MM.1S (cell line): ENCODE measurements around the gene MINDY4.

Source experiments
- DNase-seq: peaks from one replicate; pipeline ENCODE4 v3.0.0-alpha.2; 2015
- H2AFZ ChIP-seq: fragments of 300-600 bp; sonication (generic); 2 replicates; pipeline ENCODE4 v1.6.0; 2016; ENCODE audit warnings: antibody characterized with exemption, low read length
- H3F3A ChIP-seq: fragments of 300-600 bp; sonication (generic); 2 replicates; pipeline ENCODE4 v1.6.1; 2016; ENCODE audit warnings: mild to moderate bottlenecking, antibody characterized with exemption, low read length, moderate library complexity, mixed read lengths; ENCODE audit not compliant: insufficient read depth
- H3K27ac ChIP-seq: fragments of 300-600 bp; sonication (generic); 2 replicates; pipeline ENCODE4 v1.5.1; 2016; ENCODE audit warnings: mild to moderate bottlenecking, low read length
- H3K27me3 ChIP-seq: fragments of 300-600 bp; sonication (generic); replicated peaks from 2 replicates; pipeline ENCODE4 v1.6.0; 2016; ENCODE audit warnings: low read length; ENCODE audit not compliant: insufficient read depth
- H3K36me3 ChIP-seq: fragments of 300-600 bp; sonication (generic); replicated peaks from 2 replicates; pipeline ENCODE4 v1.6.1; 2016; ENCODE audit warnings: mild to moderate bottlenecking, low read length, mixed read lengths; ENCODE audit not compliant: insufficient read depth
- H3K4me1 ChIP-seq: fragments of 300-600 bp; sonication (generic); 2 replicates; pipeline ENCODE4 v1.6.1; 2016; ENCODE audit warnings: low read length, mixed read lengths
- H3K4me2 ChIP-seq: fragments of 300-600 bp; sonication (generic); 2 replicates; pipeline ENCODE4 v1.6.0; 2016; ENCODE audit warnings: low read depth, low read length
- H3K4me3 ChIP-seq: fragments of 300-600 bp; sonication (generic); 2 replicates; pipeline ENCODE4 v1.5.1; 2016; ENCODE audit warnings: low read length, mixed read lengths
- H3K79me2 ChIP-seq: fragments of 300-600 bp; sonication (generic); 2 replicates; pipeline ENCODE4 v1.6.1; 2016; ENCODE audit warnings: mixed run types, low read length, mixed read lengths
- H3K9ac ChIP-seq: fragments of 300-600 bp; sonication (generic); 2 replicates; pipeline ENCODE4 v1.6.1; 2016; ENCODE audit warnings: low read length, mixed read lengths
- H3K9me2 ChIP-seq: fragments of 300-600 bp; sonication (generic); replicated peaks from 2 replicates; pipeline ENCODE4 v1.6.1; 2016; ENCODE audit warnings: mild to moderate bottlenecking, low read length, mixed read lengths; ENCODE audit not compliant: insufficient read depth
- H3K9me3 ChIP-seq: fragments of 300-600 bp; sonication (generic); replicated peaks from 2 replicates; pipeline ENCODE4 v1.6.1; 2016; ENCODE audit warnings: mild to moderate bottlenecking, low read length, mixed read lengths; ENCODE audit not compliant: insufficient read depth
- H4K20me1 ChIP-seq: fragments of 300-600 bp; sonication (generic); 2 replicates; pipeline ENCODE4 v1.6.1; 2016; ENCODE audit warnings: mild to moderate bottlenecking, low read length, moderate library complexity, mixed read lengths; ENCODE audit not compliant: insufficient read depth
- EZH2 ChIP-seq: fragments of 300-600 bp; sonication (generic); optimal IDR thresholded peaks from 2 replicates; pipeline ENCODE3; 2017; ENCODE audit warnings: low read depth, mild to moderate bottlenecking, antibody characterized with exemption, low read length, mixed read lengths
- EZH2phosphoT487 ChIP-seq: fragments of 300-600 bp; sonication (generic); IDR thresholded peaks from 2 replicates; pipeline ENCODE4 v1.6.1; 2018; ENCODE audit warnings: antibody characterized with exemption, low read length
- TF ChIP-seq, protein P1 (sequence below): fragments of 300-600 bp; sonication (generic); IDR thresholded peaks from 2 replicates; pipeline ENCODE4 v1.5.1; 2016; ENCODE audit warnings: antibody characterized with exemption, low read length, mixed read lengths

MINDY4 gene

DNA sequence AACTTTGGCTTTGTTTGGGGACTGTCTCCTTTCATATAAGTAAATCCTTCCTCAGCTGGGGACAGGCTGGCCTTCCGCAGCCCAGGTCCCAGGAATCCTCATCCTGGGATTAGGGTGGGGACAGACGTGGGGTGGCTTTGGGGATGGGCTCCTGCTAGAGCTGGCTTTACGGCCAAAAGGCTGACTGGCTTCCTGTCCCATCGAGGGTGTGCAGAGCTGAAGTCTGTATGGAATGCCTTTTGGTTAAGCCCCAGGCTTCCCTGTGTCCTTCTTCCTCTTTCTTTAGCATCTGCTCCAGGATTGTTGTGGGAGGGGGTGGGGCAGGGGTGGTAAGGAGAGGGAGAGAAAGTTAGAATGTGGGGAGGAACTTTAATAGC is 81.1 kb downstream of the MINDY4 start:
- Histone ChIP-seq H3K9ac (no peak overlapping the region), H3K27me3 (no peaks in the 10 kb centered on the region), H3K9me3 (no peaks in the 10 kb centered on the region), H3K79me2 (no peaks in the 10 kb centered on the region), H3K4me1 (no peaks in the 10 kb centered on the region), H3K36me3 (no peaks in the 10 kb centered on the region), H2AFZ (no peak overlapping the region), H4K20me1 (no peaks in the 10 kb centered on the region), H3K4me2 (no peak overlapping the region), H3K4me3 (no peak overlapping the region), H3K9me2 (no peaks in the 10 kb centered on the region), H3F3A (no peaks in the 10 kb centered on the region), H3K27ac (no peak overlapping the region)
- DNase-seq, result no peak
- TF ChIP-seq, protein P1, sequence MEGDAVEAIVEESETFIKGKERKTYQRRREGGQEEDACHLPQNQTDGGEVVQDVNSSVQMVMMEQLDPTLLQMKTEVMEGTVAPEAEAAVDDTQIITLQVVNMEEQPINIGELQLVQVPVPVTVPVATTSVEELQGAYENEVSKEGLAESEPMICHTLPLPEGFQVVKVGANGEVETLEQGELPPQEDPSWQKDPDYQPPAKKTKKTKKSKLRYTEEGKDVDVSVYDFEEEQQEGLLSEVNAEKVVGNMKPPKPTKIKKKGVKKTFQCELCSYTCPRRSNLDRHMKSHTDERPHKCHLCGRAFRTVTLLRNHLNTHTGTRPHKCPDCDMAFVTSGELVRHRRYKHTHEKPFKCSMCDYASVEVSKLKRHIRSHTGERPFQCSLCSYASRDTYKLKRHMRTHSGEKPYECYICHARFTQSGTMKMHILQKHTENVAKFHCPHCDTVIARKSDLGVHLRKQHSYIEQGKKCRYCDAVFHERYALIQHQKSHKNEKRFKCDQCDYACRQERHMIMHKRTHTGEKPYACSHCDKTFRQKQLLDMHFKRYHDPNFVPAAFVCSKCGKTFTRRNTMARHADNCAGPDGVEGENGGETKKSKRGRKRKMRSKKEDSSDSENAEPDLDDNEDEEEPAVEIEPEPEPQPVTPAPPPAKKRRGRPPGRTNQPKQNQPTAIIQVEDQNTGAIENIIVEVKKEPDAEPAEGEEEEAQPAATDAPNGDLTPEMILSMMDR, result no peak
- TF ChIP-seq EZH2, result no peak

DNA sequence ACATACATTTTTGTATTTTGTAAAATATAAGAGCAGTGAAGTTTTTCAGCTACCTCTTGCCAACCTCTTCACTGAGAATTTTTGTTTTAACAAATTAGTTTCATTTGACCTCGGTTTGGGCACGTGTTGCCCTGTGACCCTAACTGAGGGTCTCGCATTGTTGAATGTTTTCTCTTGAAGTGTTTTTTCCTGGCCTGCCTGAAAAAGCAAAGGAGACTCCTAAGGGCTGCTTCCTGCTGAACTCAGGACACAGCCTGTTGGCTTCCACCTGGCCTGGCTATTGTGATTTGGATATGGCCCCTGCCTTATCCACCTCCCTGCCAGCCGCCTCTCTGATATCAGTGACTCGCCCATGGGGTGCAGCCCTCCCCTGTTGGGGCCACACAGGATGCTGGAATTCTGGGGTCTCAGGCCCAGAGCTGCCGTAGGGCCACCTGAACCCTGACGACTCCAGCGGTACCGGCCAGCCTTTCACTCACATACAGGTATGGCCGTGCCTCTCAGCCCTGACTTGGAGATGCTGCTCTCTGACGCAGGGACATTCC is 81.6 kb downstream of the MINDY4 start:
- no peak for TF ChIP-seq EZH2
- TF ChIP-seq, protein P1, result no peak
- TF ChIP-seq EZH2phosphoT487, result no peak
- Histone ChIP-seq H3K9ac (no peak overlapping the region), H3K9me2 (no peaks in the 10 kb centered on the region), H3K4me1 (no peaks in the 10 kb centered on the region), H3K9me3 (no peaks in the 10 kb centered on the region), H3K79me2 (no peaks in the 10 kb centered on the region), H3F3A (no peaks in the 10 kb centered on the region), H3K27ac (no peak overlapping the region), H4K20me1 (no peaks in the 10 kb centered on the region), H3K4me3 (no peak overlapping the region), H3K4me2 (no peak overlapping the region), H3K27me3 (no peaks in the 10 kb centered on the region), H2AFZ (no peak overlapping the region), H3K36me3 (no peaks in the 10 kb centered on the region)
- no peak for DNase-seq

DNA sequence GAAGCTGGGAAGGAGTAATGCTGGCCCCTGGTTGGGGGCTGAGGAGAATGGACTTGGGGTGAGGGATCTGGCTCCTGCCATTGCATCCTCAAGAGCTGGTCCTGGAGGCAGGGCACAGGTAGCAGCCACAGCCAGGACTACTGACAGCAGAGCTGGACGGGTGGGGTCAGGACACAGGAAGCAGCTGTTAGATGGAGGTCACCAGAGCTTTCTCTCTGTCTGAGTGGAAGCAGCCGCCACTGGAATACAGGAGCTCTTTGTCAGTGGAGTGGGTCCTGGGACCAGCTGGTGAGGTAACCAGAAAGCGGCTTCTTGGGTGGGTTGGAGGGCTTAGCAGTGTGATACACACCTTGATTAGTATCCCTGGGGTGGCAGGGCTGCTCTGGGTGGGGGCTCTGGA is 82.4 kb downstream of the MINDY4 start:
- no peak overlapping the region for H3K4me3 ChIP-seq
- H3K36me3 ChIP-seq, result no peaks in the 10 kb centered on the region
- H3K79me2 ChIP-seq, result no peaks in the 10 kb centered on the region
- no peaks in the 10 kb centered on the region for H3K27me3 ChIP-seq
- H3K9me2 ChIP-seq, result no peaks in the 10 kb centered on the region
- no peak for DNase-seq
- no peak overlapping the region for H3K27ac ChIP-seq
- H3K9ac ChIP-seq, result no peak overlapping the region
- no peaks in the 10 kb centered on the region for H3K9me3 ChIP-seq
- H2AFZ ChIP-seq, result no peak overlapping the region
- TF ChIP-seq, protein P1, result no peak
- TF ChIP-seq EZH2phosphoT487, result no peak
- no peak for TF ChIP-seq EZH2
- H4K20me1 ChIP-seq, result no peaks in the 10 kb centered on the region
- H3K4me2 ChIP-seq, result no peak overlapping the region
- no peaks in the 10 kb centered on the region for H3K4me1 ChIP-seq
- no peaks in the 10 kb centered on the region for H3F3A ChIP-seq
